HepG2 (cell line): ENCODE results near the gene CAMK4. TPM values are rescaled to one million over a fixed set of nuclear protein-coding genes. Genes with fewer than 3 reads are reported as not detected.

Source experiments
- ATAC-seq: fragments of 200-7000 bp; cut with Tn5 transposase; 3 replicates; pipeline ENCODE4 v1.9.1; 2020; ENCODE audit warnings: mild to moderate bottlenecking, moderate library complexity
- BruUV-seq: library from RNA; stranded (reverse); fragments of 400-500 nt; replicated peaks from 2 replicates; lab custom pipeline; 2021; lab: Mats Ljungman, UMichigan
- CTCF ChIA-PET: fragments of 300-600 bp; formaldehyde crosslinking; extraction: SDS; loops from one replicate; lab custom pipeline; 2021; ENCODE audit warnings: low total read pairs, inconsistent platforms, low intra/inter-chr PET ratio; lab: Yijun Ruan, JAX
- POLR2A ChIA-PET: fragments of 350-600 bp; sonication (Branson Sonifier 250); formaldehyde crosslinking; loops from one replicate; lab custom pipeline; 2020; ENCODE audit warnings: antibody characterized with exemption, inconsistent platforms; lab: Yijun Ruan, JAX
- DNase-seq: peaks from one replicate; pipeline ENCODE4 v3.0.0-alpha.2; 2015; ENCODE audit warnings: low spot score
- FAIRE-seq: peaks from 3 replicates; lab custom pipeline; 2011; peaks lifted over from hg19 to GRCh38; lab: Jason Lieb, UNC
- H2AFZ ChIP-seq: one replicate; pipeline ENCODE4 v1.6.1; 2011; ENCODE audit warnings: low read length, inconsistent platforms
- H3K27ac ChIP-seq: fragments of 300-600 bp; 3 replicates; pipeline ENCODE4 v1.8.0; 2011; ENCODE audit warnings: mixed run types, mild to moderate bottlenecking, mixed read lengths, low read length, inconsistent platforms; ENCODE audit not compliant: insufficient read depth; ENCODE audit errors: extremely low read length
- H3K27me3 ChIP-seq, 2 experiments: fragments of 200-600 bp in 1 of 2; 2 replicates in 1 of 2; 3 replicates in 1 of 2; pipeline versions ENCODE4 v1.6.0 to v1.8.0; 2011; ENCODE audit warnings: low read length in 2 of 2, mild to moderate bottlenecking in 2 of 2, moderate library complexity in 2 of 2, inconsistent platforms in 1 of 2; ENCODE audit not compliant: insufficient read depth in 2 of 2, control insufficient read depth in 1 of 2
- H3K36me3 ChIP-seq, 2 experiments: fragments of 200-600 bp in 1 of 2; replicated peaks in 1 of 2; 2 replicates in 1 of 2; 3 replicates in 1 of 2; pipeline versions ENCODE4 v1.5.1 to v1.8.0; 2011; ENCODE audit warnings: low read length in 2 of 2, inconsistent platforms in 1 of 2; ENCODE audit not compliant: insufficient read depth in 2 of 2, control insufficient read depth in 1 of 2
- H3K4me1 ChIP-seq: 2 replicates; pipeline ENCODE4 v1.5.1; 2012; ENCODE audit warnings: low read length, inconsistent platforms; ENCODE audit not compliant: insufficient read depth
- H3K4me2 ChIP-seq: 2 replicates; pipeline ENCODE4 v1.6.0; 2011; ENCODE audit warnings: low read depth, low read length, inconsistent platforms
- H3K4me3 ChIP-seq, 3 experiments: fragments of 200-600 bp in 1 of 3; sonication (generic), shearing (Covaris generic) in 1 of 3; replicated peaks in 1 of 3; 2 replicates each; pipeline ENCODE4 v1.5.1; 2011 to 2016; ENCODE audit warnings: low read length in 3 of 3, inconsistent platforms in 2 of 3, low read depth in 2 of 3, mild to moderate bottlenecking in 2 of 3, control low read depth in 1 of 3, mixed read lengths in 1 of 3; ENCODE audit not compliant: insufficient read depth in 1 of 3
- H3K79me2 ChIP-seq: one replicate; pipeline ENCODE4 v1.6.1; 2011; ENCODE audit warnings: low read length, inconsistent platforms; ENCODE audit not compliant: insufficient read depth
- H3K9ac ChIP-seq: 2 replicates; pipeline ENCODE4 v1.6.0; 2011; ENCODE audit warnings: mild to moderate bottlenecking, low read depth, low read length, inconsistent platforms; ENCODE audit not compliant: insufficient read depth
- H3K9me3 ChIP-seq: 2 replicates; pipeline ENCODE4 v1.5.1; 2012; ENCODE audit warnings: mild to moderate bottlenecking, low read length
- H4K20me1 ChIP-seq: 2 replicates; pipeline ENCODE4 v1.6.0; 2011; ENCODE audit warnings: inconsistent platforms, mild to moderate bottlenecking, low read length, moderate library complexity; ENCODE audit not compliant: insufficient read depth
- FOXM1 ChIP-seq: sonication (generic); formaldehyde crosslinking; IDR thresholded peaks from 2 replicates; pipeline ENCODE4 v1.5.0; 2020; ENCODE audit warnings: missing genetic modification reagents
- GTF3A ChIP-seq: sonication (generic); formaldehyde crosslinking; conservative IDR thresholded peaks from 2 replicates; pipeline ENCODE4 v1.4.0; 2020; ENCODE audit warnings: mild to moderate bottlenecking, missing genetic modification reagents
- MAFG ChIP-seq: sonication (generic); formaldehyde crosslinking; IDR thresholded peaks from 2 replicates; pipeline ENCODE4 v1.5.1; 2020; ENCODE audit warnings: mild to moderate bottlenecking, missing genetic modification reagents
- SIX4 ChIP-seq: sonication (generic); formaldehyde crosslinking; IDR thresholded peaks from 2 replicates; pipeline ENCODE4 v1.4.0; 2020; ENCODE audit warnings: missing genetic modification reagents
- TRIM24 ChIP-seq: sonication (generic); formaldehyde crosslinking; IDR thresholded peaks from 2 replicates; pipeline ENCODE4 v1.8.0; 2022; ENCODE audit warnings: mild to moderate bottlenecking, missing genetic modification reagents
- ZC3H13 ChIP-seq: sonication (generic); formaldehyde crosslinking; IDR thresholded peaks from 2 replicates; pipeline ENCODE4 v1.8.1; 2023; ENCODE audit warnings: mild to moderate bottlenecking, missing genetic modification reagents, moderate library complexity
- ZNF737 ChIP-seq: sonication (generic); formaldehyde crosslinking; IDR thresholded peaks from 2 replicates; pipeline ENCODE4 v1.5.0; 2020; ENCODE audit warnings: missing genetic modification reagents, mild to moderate bottlenecking, borderline replicate concordance
- WGBS: methylation state at CpG from one replicate; pipeline ENCODE4 v1.1.6; 2017; ENCODE audit warnings: low lambda C conversion rate; 5-methylcytosine and 5-hydroxymethylcytosine counted together
- in situ Hi-C: cut with HindIII; loops from 2 replicates; pipeline ENCODE4 v1.10.0; 2017; ENCODE audit warnings: low pct_unique_long_range_greater_than_20kb; ENCODE audit not compliant: extremely low pct_ligation_motif_present
- intact Hi-C: fragments of 100-400 bp; cut with micrococcal nuclease; formaldehyde crosslinking; loops from one replicate; pipeline ENCODE4 v1.10.0; 2022; ENCODE audit not compliant: unreplicated experiment
- polyA plus RNA-seq, 8 experiments: library from polyadenylated mRNA; depleted of rRNA in 3 of 8; stranded (reverse) in 7 of 8; unstranded in 1 of 8; fragments of >200 nt; fragmentation: Illumina TruSeq in 4 of 8; extraction: Trizol in 4 of 8; gene quantifications; 2 replicates each; pipeline versions ENCODE4 v1.2.1 to v1.2.3, GENCODE V29; 2011 to 2016; ENCODE audit warnings: low read depth in 4 of 8, missing spikeins in 1 of 8, mixed read lengths in 1 of 8; ENCODE audit not compliant: insufficient read depth in 1 of 8
- total RNA-seq, 5 experiments: library from RNA; depleted of rRNA; stranded (reverse); fragments of >200 nt; fragmentation: Illumina TruSeq; extraction: Trizol; gene quantifications; 2 replicates each; pipeline ENCODE4 v1.2.3, GENCODE V29; 2016; ENCODE audit warnings: low read depth in 1 of 5
- TF ChIP-seq, protein P1 (sequence below): sonication (generic); formaldehyde crosslinking; IDR thresholded peaks from 2 replicates; pipeline ENCODE4 v1.9.0; 2021; ENCODE audit warnings: missing genetic modification reagents, borderline replicate concordance

The CAMK4 gene
- total and polyA plus RNA-seq, 2 of the 13 experiments (the other 11 are each of a cell fraction or from before 2014, with no cell fraction given) = not detected

DNA sequence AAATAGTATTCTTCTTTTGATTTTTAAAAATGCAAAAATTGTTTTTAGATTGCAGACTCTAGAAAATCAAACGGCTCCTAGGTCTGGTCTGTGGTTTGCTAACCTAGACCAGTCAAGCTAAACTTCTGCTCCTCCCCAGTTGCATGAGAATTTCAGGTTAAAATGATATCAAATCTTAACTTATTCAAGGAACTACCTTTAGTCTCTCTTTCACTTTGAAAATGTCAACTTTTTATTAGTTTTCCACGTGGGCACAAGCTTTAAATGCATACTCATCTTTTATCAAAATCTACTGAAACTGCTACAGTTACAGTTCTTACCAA lies 8.8 kb downstream of the CAMK4 start:
- no peak for FAIRE-seq
- intact Hi-C loops (no loop called here), in situ Hi-C loops (no loop called here)
- Histone ChIP-seq H3K4me1 (no peaks in the 10 kb centered on the region), H4K20me1 (no peaks in the 10 kb centered on the region), H3K4me3 (no peak overlapping the region), H3K9ac (no peak overlapping the region), H3K9me3 (no peaks in the 10 kb centered on the region), H3K27me3 (no peaks in the 10 kb centered on the region), H3K79me2 (no peaks in the 10 kb centered on the region), H3K4me2 (no peak overlapping the region), H3K36me3 (no peaks in the 10 kb centered on the region), H2AFZ (no peak overlapping the region), H3K27ac (no peak overlapping the region)
- DNase-seq = no peak
- CTCF ChIA-PET = no interaction called here
- ATAC-seq = no peak
- no peak for TF ChIP-seq ZNF737 (CRISPR knock-in tag)
- TF ChIP-seq TRIM24 = no peak
- TF ChIP-seq SIX4 = no peak
- no peak for TF ChIP-seq MAFG (CRISPR knock-in tag)
- TF ChIP-seq GTF3A = no peak
- no peak for TF ChIP-seq ZC3H13
- no peak for TF ChIP-seq FOXM1 (CRISPR knock-in tag)
- TF ChIP-seq, protein P1, sequence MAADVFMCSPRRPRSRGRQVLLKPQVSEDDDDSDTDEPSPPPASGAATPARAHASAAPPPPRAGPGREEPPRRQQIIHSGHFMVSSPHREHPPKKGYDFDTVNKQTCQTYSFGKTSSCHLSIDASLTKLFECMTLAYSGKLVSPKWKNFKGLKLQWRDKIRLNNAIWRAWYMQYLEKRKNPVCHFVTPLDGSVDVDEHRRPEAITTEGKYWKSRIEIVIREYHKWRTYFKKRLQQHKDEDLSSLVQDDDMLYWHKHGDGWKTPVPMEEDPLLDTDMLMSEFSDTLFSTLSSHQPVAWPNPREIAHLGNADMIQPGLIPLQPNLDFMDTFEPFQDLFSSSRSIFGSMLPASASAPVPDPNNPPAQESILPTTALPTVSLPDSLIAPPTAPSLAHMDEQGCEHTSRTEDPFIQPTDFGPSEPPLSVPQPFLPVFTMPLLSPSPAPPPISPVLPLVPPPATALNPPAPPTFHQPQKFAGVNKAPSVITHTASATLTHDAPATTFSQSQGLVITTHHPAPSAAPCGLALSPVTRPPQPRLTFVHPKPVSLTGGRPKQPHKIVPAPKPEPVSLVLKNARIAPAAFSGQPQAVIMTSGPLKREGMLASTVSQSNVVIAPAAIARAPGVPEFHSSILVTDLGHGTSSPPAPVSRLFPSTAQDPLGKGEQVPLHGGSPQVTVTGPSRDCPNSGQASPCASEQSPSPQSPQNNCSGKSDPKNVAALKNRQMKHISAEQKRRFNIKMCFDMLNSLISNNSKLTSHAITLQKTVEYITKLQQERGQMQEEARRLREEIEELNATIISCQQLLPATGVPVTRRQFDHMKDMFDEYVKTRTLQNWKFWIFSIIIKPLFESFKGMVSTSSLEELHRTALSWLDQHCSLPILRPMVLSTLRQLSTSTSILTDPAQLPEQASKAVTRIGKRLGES (CRISPR knock-in tag) = no peak
- POLR2A ChIA-PET = no interaction called here
- no TSS peak for BruUV-seq
- 2% methylated on average over 2 of the region's 2 CpGs for WGBS
